Trophoblast cell (in vitro differentiated cells and primary cell): Measurements from ENCODE around the gene TMEM17.

ENCODE experiments used
- DNase-seq, 2 donors: peaks; one replicate each; pipeline ENCODE4 v3.0.0-alpha.2; 2016
- H2AFZ ChIP-seq: 2 replicates; pipeline ENCODE4 v1.6.1; 2013; ENCODE audit warnings: low read length, moderate library complexity, mild to moderate bottlenecking; ENCODE audit not compliant: insufficient read depth, poor library complexity
- H2AK5ac ChIP-seq: 2 replicates; pipeline ENCODE4 v1.6.1; 2013; ENCODE audit warnings: mild to moderate bottlenecking, low read length
- H2BK120ac ChIP-seq: 2 replicates; pipeline ENCODE4 v1.6.1; 2013; ENCODE audit warnings: low read length, mild to moderate bottlenecking, moderate library complexity; ENCODE audit not compliant: insufficient read depth, poor library complexity
- H2BK12ac ChIP-seq: 2 replicates; pipeline ENCODE4 v1.6.1; 2013; ENCODE audit warnings: mild to moderate bottlenecking, low read length, moderate library complexity
- H2BK5ac ChIP-seq: 2 replicates; pipeline ENCODE4 v1.6.1; 2013; ENCODE audit warnings: low read length, low read depth, moderate library complexity, mild to moderate bottlenecking; ENCODE audit not compliant: poor library complexity
- H3K14ac ChIP-seq: 2 replicates; pipeline ENCODE4 v1.6.1; 2013; ENCODE audit warnings: mild to moderate bottlenecking, low read length
- H3K18ac ChIP-seq: 2 replicates; pipeline ENCODE4 v1.6.1; 2013; ENCODE audit warnings: mild to moderate bottlenecking, low read length
- H3K23ac ChIP-seq: 2 replicates; pipeline ENCODE4 v1.6.1; 2013; ENCODE audit warnings: low read length
- H3K27ac ChIP-seq: 2 replicates; pipeline ENCODE4 v1.5.1; 2013; ENCODE audit warnings: low read depth, mild to moderate bottlenecking, inconsistent platforms, low read length, moderate library complexity
- H3K27me3 ChIP-seq: 2 replicates; pipeline ENCODE4 v1.6.1; 2013; ENCODE audit warnings: inconsistent platforms, mild to moderate bottlenecking, low read length, moderate library complexity; ENCODE audit not compliant: insufficient read depth
- H3K36me3 ChIP-seq, 2 experiments: 1 replicate in 1 of 2; 2 replicates in 1 of 2; pipeline ENCODE4 v1.6.1; 2013; ENCODE audit warnings: low read length in 2 of 2, mild to moderate bottlenecking in 2 of 2, moderate library complexity in 1 of 2; ENCODE audit not compliant: insufficient read depth in 2 of 2, control insufficient read depth in 1 of 2
- H3K4ac ChIP-seq: 2 replicates; pipeline ENCODE4 v1.6.1; 2013; ENCODE audit warnings: low read depth, mild to moderate bottlenecking, low read length, moderate library complexity
- H3K4me1 ChIP-seq, 2 experiments: 1 replicate in 1 of 2; 2 replicates in 1 of 2; pipeline ENCODE4 v1.6.1; 2013; ENCODE audit warnings: low read length in 2 of 2, mild to moderate bottlenecking in 2 of 2, moderate library complexity in 1 of 2; ENCODE audit not compliant: insufficient read depth in 2 of 2, control insufficient read depth in 1 of 2
- H3K4me2 ChIP-seq: 2 replicates; pipeline ENCODE4 v1.6.1; 2013; ENCODE audit warnings: inconsistent platforms, mild to moderate bottlenecking, low read length, moderate library complexity
- H3K4me3 ChIP-seq: 2 replicates; pipeline ENCODE4 v1.5.1; 2013; ENCODE audit warnings: mild to moderate bottlenecking, low read depth, low read length, inconsistent platforms
- H3K79me1 ChIP-seq: one replicate; pipeline ENCODE4 v1.6.1; 2013; ENCODE audit warnings: low read length
- H3K79me2 ChIP-seq: 2 replicates; pipeline ENCODE4 v1.6.1; 2013; ENCODE audit warnings: low read length, mild to moderate bottlenecking; ENCODE audit not compliant: control insufficient read depth, insufficient read depth, poor library complexity
- H3K9ac ChIP-seq: 2 replicates; pipeline ENCODE4 v1.6.1; 2013; ENCODE audit warnings: mild to moderate bottlenecking, low read length
- H3K9me3 ChIP-seq: 2 replicates; pipeline ENCODE4 v1.6.1; 2013; ENCODE audit warnings: low read depth, mild to moderate bottlenecking, control low read depth, inconsistent platforms, low read length; ENCODE audit not compliant: insufficient read depth
- H4K12ac ChIP-seq: 2 replicates; pipeline ENCODE4 v1.6.1; 2013; ENCODE audit warnings: low read depth, mild to moderate bottlenecking, low read length, moderate library complexity
- H4K8ac ChIP-seq: 2 replicates; pipeline ENCODE4 v1.6.1; 2013; ENCODE audit warnings: low read depth, mild to moderate bottlenecking, low read length, moderate library complexity
- H4K91ac ChIP-seq: one replicate; pipeline ENCODE4 v1.6.1; 2013; ENCODE audit warnings: low read depth, mild to moderate bottlenecking, low read length, moderate library complexity
- WGBS: extraction: QIAGEN DNeasy Blood & Tissue Kit; methylation state at CpG from one replicate; pipeline ENCODE4 v1.1.7; 2013; ENCODE audit warnings: missing lambda C conversion rate; ENCODE audit not compliant: insufficient read length, insufficient coverage; ENCODE audit errors: extremely low coverage; 5-methylcytosine and 5-hydroxymethylcytosine counted together

Gene TMEM17

GRCh38 chr2:62485761-62486438 is 20.1 kb downstream of the TMEM17 start:
- no peak overlapping the region for H4K8ac ChIP-seq
- H4K12ac ChIP-seq: no peak overlapping the region
- no peak overlapping the region for H2BK12ac ChIP-seq
- H3K27ac ChIP-seq: peak overlapping the region; percentile 59
- H2AK5ac ChIP-seq: no peak overlapping the region
- no peak overlapping the region for H3K4ac ChIP-seq
- H3K4me2 ChIP-seq: peak overlapping the region; percentile 16
- no peak overlapping the region for H2AFZ ChIP-seq
- peaks cover 9 to 17% of the 10 kb centered on the region in 2 experiments for H3K4me1 ChIP-seq
- no peak overlapping the region for H3K14ac ChIP-seq
- no peaks in the 10 kb centered on the region for H3K27me3 ChIP-seq
- peak overlapping the region; percentile 57 for H4K91ac ChIP-seq
- no peak overlapping the region for H3K23ac ChIP-seq
- no CpG with 5 or more reads among the region's 5 CpGs for WGBS
- peak overlapping the region; percentile 61 for H2BK120ac ChIP-seq
- H3K79me1 ChIP-seq: peaks cover 18% of the 10 kb centered on the region
- peak in 1 of 2 donors; percentile 19 for DNase-seq
- peak overlapping the region; percentile 84 for H2BK5ac ChIP-seq
- no peaks in the 10 kb centered on the region for H3K9me3 ChIP-seq
- H3K79me2 ChIP-seq: no peaks in the 10 kb centered on the region
- no peak overlapping the region for H3K18ac ChIP-seq
- no peaks in the 10 kb centered on the region for H3K36me3 ChIP-seq
- H3K9ac ChIP-seq: no peak overlapping the region
- H3K4me3 ChIP-seq: no peak overlapping the region

DNA sequence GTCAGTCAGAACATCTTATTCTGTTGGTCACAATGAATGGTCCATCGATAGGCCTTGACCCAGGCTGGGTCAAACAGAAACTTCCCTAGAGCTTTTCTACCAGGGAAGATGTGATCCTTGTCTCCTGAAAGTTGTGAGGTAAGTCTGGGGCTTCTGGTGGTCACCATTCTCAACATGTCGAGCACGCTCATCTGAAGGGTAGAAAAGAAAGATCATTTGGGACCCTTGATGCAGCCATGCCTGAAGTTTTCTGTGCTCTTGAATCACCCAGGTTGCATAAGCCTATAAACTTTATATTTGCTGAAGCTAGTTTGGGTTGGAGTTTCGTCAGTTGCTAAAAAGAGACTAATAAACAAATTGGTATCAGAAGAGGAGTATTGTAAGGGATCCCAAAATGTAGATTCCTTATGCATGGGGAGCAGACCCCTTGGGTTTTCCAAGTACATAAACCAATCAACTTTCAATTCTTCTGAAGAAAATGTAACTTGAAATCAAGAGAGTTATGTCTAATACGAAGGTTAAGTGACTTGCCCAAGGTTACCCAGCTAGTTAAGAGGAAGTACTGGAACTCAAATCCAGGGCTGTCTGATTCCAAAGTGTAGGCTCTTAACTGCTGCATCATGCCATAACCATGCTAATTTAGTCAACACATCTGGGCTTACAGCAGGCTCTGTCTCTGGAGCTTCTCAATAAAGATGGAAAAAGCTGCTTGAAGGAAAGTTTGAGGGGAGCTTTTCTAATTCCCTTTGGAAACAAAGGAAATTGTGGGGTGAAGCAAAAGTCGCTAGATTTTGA is 23.2 kb downstream of the TMEM17 start:
- no peaks in the 10 kb centered on the region for H3K79me2 ChIP-seq
- H3K4me1 ChIP-seq: peaks cover 12 to 20% of the 10 kb centered on the region in 2 experiments
- H3K9ac ChIP-seq: no peak overlapping the region
- no peak overlapping the region for H3K23ac ChIP-seq
- H3K14ac ChIP-seq: no peak overlapping the region
- no peak overlapping the region for H3K4me2 ChIP-seq
- no peaks in the 10 kb centered on the region for H3K36me3 ChIP-seq
- no peak overlapping the region for H2BK5ac ChIP-seq
- H3K27ac ChIP-seq: no peak overlapping the region
- peak overlapping the region; percentile 45 for H4K91ac ChIP-seq
- no peak overlapping the region for H4K8ac ChIP-seq
- H2BK120ac ChIP-seq: no peak overlapping the region
- no peak overlapping the region for H2AK5ac ChIP-seq
- no peak overlapping the region for H2AFZ ChIP-seq
- peaks cover 23% of the 10 kb centered on the region for H3K79me1 ChIP-seq
- no peak overlapping the region for H3K4ac ChIP-seq
- no peak overlapping the region for H3K18ac ChIP-seq
- H4K12ac ChIP-seq: no peak overlapping the region
- no peak for DNase-seq
- H3K27me3 ChIP-seq: no peaks in the 10 kb centered on the region
- no CpG with 5 or more reads among the region's 6 CpGs for WGBS
- no peak overlapping the region for H3K4me3 ChIP-seq
- no peaks in the 10 kb centered on the region for H3K9me3 ChIP-seq
- no peak overlapping the region for H2BK12ac ChIP-seq

GRCh38 chr2:62479917-62480316 is 26.1 kb downstream of the TMEM17 start:
- Histone ChIP-seq H3K9ac (no peak overlapping the region), H3K79me1 (peaks cover 30% of the 10 kb centered on the region), H3K4me2 (no peak overlapping the region), H3K4ac (no peak overlapping the region), H3K79me2 (peaks cover 2% of the 10 kb centered on the region), H4K91ac (no peak overlapping the region), H2BK5ac (no peak overlapping the region), H3K23ac (no peak overlapping the region), H3K27me3 (no peaks in the 10 kb centered on the region), H3K18ac (no peak overlapping the region), H3K27ac (no peak overlapping the region), H2AK5ac (no peak overlapping the region), H3K4me3 (no peak overlapping the region), H4K8ac (no peak overlapping the region), H3K36me3 (no peaks in the 10 kb centered on the region), H3K9me3 (no peaks in the 10 kb centered on the region), H2BK12ac (no peak overlapping the region), H2AFZ (no peak overlapping the region), H2BK120ac (no peak overlapping the region), H3K4me1 (peaks cover 21 to 22% of the 10 kb centered on the region in 2 experiments), H3K14ac (no peak overlapping the region), H4K12ac (no peak overlapping the region)
- DNase-seq: no peak
- WGBS: no CpG with 5 or more reads among the region's 3 CpGs

GRCh38 chr2:62478093-62478580 is 27.9 kb downstream of the TMEM17 start:
- no CpG with 5 or more reads among the region's 3 CpGs for WGBS
- no peak overlapping the region for H3K4ac ChIP-seq
- no peak overlapping the region for H3K9ac ChIP-seq
- H2AFZ ChIP-seq: peak overlapping the region; percentile 63
- peak overlapping the region; percentile 59 for H2BK120ac ChIP-seq
- H2AK5ac ChIP-seq: no peak overlapping the region
- no peaks in the 10 kb centered on the region for H3K27me3 ChIP-seq
- no peak overlapping the region for H3K4me3 ChIP-seq
- H3K4me1 ChIP-seq: peaks cover 27 to 32% of the 10 kb centered on the region in 2 experiments
- peak in 1 of 2 donors; percentile 30 for DNase-seq
- no peak overlapping the region for H3K4me2 ChIP-seq
- H2BK12ac ChIP-seq: peak overlapping the region; percentile 40
- no peaks in the 10 kb centered on the region for H3K9me3 ChIP-seq
- H4K8ac ChIP-seq: peak overlapping the region; percentile 47
- no peak overlapping the region for H3K23ac ChIP-seq
- H3K27ac ChIP-seq: peak overlapping the region; percentile 74
- no peaks in the 10 kb centered on the region for H3K36me3 ChIP-seq
- peak overlapping the region; percentile 32 for H4K91ac ChIP-seq
- H3K14ac ChIP-seq: peak overlapping the region; percentile 1
- H3K18ac ChIP-seq: no peak overlapping the region
- peak overlapping the region; percentile 66 for H2BK5ac ChIP-seq
- H4K12ac ChIP-seq: no peak overlapping the region
- H3K79me1 ChIP-seq: peaks cover 26% of the 10 kb centered on the region
- H3K79me2 ChIP-seq: peaks cover 2% of the 10 kb centered on the region
